ENCODE data around the gene CDC42SE2.
"Not testable (repeated sequence)": the region's sequence is repeated elsewhere in the genome, so short reads cannot be mapped to it uniquely, and the experiment has no call there.

Gene CDC42SE2

GRCh38 chr5:131250751-131251475, 12.9 kb upstream of the CDC42SE2 start:
- no peak for TF ChIP-seq ZFX (IDR thresholded peaks at IDR 0.05; ENCODE audit: borderline replicate concordance)
- TF ChIP-seq, protein P1, sequence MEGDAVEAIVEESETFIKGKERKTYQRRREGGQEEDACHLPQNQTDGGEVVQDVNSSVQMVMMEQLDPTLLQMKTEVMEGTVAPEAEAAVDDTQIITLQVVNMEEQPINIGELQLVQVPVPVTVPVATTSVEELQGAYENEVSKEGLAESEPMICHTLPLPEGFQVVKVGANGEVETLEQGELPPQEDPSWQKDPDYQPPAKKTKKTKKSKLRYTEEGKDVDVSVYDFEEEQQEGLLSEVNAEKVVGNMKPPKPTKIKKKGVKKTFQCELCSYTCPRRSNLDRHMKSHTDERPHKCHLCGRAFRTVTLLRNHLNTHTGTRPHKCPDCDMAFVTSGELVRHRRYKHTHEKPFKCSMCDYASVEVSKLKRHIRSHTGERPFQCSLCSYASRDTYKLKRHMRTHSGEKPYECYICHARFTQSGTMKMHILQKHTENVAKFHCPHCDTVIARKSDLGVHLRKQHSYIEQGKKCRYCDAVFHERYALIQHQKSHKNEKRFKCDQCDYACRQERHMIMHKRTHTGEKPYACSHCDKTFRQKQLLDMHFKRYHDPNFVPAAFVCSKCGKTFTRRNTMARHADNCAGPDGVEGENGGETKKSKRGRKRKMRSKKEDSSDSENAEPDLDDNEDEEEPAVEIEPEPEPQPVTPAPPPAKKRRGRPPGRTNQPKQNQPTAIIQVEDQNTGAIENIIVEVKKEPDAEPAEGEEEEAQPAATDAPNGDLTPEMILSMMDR (IDR thresholded peaks at IDR 0.05) = no peak
- no peak overlapping the region for H3K27ac ChIP-seq

DNA sequence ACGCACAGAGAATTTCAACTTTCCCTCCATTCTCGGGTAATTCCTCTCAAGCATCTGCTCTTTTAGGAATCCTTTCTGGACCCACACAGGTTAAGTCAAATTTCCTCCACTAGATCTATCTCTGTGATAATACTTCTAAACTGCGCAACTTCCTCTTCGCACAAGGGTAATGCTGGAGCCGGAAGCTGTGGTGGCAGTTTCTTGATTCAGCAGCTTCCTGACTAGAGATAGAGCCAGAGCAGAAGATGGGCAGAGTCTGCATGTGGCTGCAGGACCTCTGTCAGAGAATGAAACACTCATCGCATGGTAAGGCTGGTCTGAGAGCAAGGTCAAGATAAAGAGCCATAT, 11.1 kb upstream of the CDC42SE2 start:
- no peak overlapping the region for H3K27ac ChIP-seq
- TF ChIP-seq, protein P1 (IDR thresholded peaks at IDR 0.05) = no peak
- TF ChIP-seq ZFX (IDR thresholded peaks at IDR 0.05; ENCODE audit: borderline replicate concordance) = no peak

DNA sequence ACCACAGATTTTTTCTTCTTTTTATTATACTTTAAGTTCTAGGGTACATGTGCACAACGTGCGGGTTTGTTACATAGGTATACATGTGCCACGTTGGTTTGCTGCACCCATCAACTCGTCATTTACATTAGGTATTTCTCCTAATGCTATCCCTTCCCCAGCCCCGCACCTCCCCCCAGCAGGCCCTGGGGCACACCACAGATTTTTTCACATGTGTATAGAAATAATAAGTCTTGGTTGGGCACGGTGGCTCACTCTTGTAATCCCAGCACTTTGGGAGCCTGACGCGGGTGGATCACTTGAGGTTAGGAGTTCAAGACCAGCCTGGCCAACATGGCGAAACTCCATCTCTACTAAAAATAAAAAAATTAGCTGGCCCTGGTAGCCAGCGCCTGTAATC, 9.8 kb upstream of the CDC42SE2 start:
- not testable (repeated sequence) for H3K27ac ChIP-seq

GRCh38 chr5:131254741-131255140, 9.1 kb upstream of the CDC42SE2 start:
- H3K27ac ChIP-seq = no peak overlapping the region

GRCh38 chr5:131256507-131256823, 7.4 kb upstream of the CDC42SE2 start:
- no peak overlapping the region for H3K27ac ChIP-seq
- TF ChIP-seq, protein P1 (IDR thresholded peaks at IDR 0.05) = no peak
- no peak for TF ChIP-seq ZFX (IDR thresholded peaks at IDR 0.05; ENCODE audit: borderline replicate concordance)

More at GRCh38 chr5:131254741-131255140, 9.1 kb upstream of the CDC42SE2 start:
- TF ChIP-seq ZFX (IDR thresholded peaks at IDR 0.05; ENCODE audit: borderline replicate concordance) = no peak
- TF ChIP-seq, protein P1 (IDR thresholded peaks at IDR 0.05) = no peak

- no peak overlapping the region for H3K27ac ChIP-seq
Measured at GRCh38 chr5:131258733-131259132, 5.1 kb upstream of the CDC42SE2 start.

DNA sequence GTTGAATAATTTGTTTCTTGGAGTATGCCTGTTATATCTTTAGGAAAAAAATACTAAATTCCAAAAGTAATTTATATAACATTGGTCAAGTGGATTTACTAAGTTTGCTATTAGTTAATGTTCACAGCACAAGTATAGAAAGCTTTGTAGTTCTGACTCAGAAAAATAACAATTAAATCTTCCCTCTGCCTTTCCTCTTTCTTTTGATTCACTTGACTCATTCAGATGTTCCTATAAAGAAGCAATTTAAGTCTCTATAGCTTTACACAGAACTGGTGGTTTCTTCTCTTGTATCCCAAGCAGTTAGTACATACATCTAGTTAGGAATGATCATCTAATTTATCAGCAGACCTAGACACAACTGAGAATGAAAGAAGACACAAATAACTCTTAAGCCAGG, 4.5 kb upstream of the CDC42SE2 start:
- H3K27ac ChIP-seq = no peak overlapping the region
- TF ChIP-seq ZFX (IDR thresholded peaks at IDR 0.05; ENCODE audit: borderline replicate concordance) = no peak
- TF ChIP-seq, protein P1 (IDR thresholded peaks at IDR 0.05) = no peak

More at GRCh38 chr5:131258733-131259132, 5.1 kb upstream of the CDC42SE2 start:
- TF ChIP-seq, protein P1 (IDR thresholded peaks at IDR 0.05) = no peak
- TF ChIP-seq ZFX (IDR thresholded peaks at IDR 0.05; ENCODE audit: borderline replicate concordance) = no peak

DNA sequence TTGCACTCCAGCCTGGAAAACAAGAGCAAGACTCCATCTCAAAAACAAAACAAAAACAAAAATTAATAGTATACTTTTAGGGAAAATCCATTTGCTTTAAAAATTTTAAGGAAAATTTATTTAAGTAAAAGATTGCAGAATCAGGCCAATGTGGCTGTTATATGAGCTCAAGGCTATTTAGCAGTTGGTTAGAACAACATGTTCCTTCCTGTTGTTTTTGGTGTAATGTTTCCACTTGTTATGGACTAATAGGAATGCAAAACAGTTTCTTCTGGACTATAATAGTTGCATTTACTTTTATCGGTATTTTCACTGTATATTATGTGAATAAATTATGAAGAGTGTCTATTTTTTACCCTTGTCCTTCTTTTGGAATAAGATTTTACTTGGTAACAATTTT, 3.0 kb upstream of the CDC42SE2 start:
- TF ChIP-seq, protein P1 (IDR thresholded peaks at IDR 0.05) = no peak
- TF ChIP-seq ZFX (IDR thresholded peaks at IDR 0.05; ENCODE audit: borderline replicate concordance) = no peak
- H3K27ac ChIP-seq = no peak overlapping the region
